GM19328 (cell line): ENCODE measurements around the gene AGK.
"Not testable (repeated sequence)": the region's sequence is repeated elsewhere in the genome, so short reads cannot be mapped to it uniquely, and the experiment has no call there.

ENCODE experiments used
- ATAC-seq: cut with Tn5 transposase; IDR thresholded peaks from one replicate; pipeline ENCODE4 v1.9.1; 2021; ENCODE audit warnings: mild to moderate bottlenecking, moderate library complexity; ENCODE audit not compliant: unreplicated experiment

The AGK gene

DNA sequence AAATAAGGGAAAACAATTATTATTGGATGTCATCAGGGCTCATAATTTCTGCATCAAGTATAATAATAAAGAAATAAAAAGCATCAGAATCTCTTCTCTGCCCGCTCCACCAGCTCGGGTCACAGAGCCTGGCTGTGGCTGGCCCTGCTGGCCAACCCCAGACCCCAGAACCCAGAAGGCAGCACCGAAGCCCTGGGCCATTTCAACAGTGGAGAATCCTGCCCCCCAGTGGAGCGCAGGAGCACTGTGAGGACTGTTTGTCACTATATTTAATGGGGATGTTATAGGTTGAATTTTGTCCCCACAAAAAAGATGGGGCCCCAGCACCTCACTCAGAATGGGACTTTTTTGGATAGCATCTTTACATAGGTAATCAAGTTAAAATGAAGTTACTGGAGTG is 123.5 kb downstream of the AGK start:
- no peak for ATAC-seq

DNA sequence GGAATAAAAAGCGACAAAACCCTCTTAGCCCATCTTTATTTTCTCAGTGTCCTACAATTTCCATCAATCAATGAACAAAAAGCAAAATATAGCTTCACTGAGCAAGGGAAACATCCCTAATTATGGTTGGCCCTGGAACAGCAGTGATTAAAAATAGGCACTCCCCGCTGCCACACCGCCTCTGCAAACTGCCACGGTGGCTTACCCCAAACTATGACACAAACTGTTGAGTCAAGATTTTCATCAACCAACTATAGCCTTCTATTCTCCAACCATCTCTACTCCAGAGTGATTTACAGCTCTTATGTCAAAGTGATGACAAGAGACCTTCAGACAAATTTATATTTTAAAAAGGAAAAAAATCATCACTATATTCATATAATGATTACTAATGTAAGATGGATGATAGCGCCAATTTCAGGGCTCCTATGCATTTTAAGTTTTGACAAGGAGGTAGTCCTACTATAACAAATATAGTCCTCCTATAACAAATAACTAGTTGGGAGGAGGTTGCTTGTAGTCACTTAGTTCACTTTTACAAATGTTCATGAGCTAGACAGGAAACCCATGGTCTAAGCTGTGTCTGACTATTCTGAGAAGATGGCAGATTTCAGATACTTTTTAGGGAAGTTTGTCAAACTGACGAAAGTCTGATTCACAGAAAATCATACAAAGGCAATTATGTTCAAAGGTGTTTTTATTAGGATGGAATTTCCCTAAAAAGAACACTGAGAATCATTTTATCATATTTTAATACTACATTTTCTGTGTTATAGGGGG is 124.4 kb downstream of the AGK start:
- no peak for ATAC-seq

DNA sequence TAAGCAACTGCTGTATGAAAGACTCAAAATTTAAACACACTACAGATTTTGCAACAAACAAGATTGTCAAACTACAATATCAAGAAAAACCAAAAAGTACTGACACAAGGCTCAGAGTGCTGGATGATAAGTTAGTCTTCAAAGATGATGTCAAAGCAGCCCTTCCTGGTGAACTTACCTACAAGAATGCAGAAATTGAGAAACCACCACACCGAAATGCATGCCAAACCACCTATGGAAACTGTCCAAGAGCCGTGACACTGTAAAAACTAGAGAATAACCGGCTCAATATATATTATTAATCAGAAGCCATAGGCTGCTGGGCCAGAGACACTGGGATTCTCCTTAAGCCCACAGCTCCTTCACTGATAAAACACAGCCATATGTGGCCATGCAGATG is 125.4 kb downstream of the AGK start:
- no peak for ATAC-seq

DNA sequence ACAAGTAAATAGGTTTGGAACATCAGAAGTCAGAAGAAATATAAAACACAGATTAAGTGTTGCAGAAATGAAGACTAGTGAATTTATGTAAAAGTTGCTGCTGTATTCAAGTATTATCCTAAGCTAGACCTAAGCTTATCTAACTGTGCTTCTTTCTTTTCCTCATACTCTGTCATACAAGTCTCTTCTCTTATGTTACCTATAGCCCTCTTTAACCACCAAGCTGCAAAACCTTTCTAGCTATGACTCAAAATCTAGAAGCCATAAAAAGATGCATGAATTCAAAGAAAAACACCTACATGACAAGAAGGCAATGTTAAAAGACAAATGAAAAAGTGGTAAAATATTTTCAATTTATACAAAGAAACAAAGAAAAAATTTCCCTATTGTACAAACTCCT is 127.8 kb downstream of the AGK start:
- ATAC-seq: no peak

DNA sequence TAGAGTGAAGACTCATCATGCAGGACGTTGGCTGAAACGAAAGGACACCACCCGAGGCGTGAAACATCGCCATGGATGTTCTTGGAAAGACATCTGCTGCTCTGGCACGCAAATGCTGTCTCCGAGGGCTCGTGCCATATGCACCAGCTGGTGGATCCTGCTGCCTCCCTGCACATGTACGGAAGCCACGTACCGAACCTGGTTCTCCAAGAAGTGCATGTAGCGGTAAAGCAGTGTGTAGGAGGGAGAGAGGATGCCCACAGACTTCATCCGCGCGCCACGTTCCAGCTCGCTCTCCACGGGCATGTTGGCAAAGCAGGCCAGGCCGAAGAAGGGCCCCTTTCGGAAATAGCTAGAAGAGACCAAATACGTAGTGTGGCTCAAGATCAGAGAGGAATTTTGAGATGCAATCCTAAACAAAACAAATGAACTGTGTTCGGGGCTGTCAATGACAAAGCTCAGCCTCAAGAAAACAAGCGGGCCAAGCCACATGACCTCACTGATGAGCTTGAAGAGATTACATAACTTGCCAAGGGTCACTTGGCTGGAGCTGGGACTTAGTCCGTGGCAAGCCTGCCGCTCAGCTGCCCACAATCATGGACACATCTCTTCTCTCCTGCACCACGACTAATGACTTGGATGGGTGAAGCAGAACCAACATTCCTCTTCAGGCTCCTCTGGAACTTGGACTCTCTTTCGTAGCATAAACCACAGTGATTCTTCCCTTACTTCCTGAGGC is 134.2 kb downstream of the AGK start:
- ATAC-seq: no peak

DNA sequence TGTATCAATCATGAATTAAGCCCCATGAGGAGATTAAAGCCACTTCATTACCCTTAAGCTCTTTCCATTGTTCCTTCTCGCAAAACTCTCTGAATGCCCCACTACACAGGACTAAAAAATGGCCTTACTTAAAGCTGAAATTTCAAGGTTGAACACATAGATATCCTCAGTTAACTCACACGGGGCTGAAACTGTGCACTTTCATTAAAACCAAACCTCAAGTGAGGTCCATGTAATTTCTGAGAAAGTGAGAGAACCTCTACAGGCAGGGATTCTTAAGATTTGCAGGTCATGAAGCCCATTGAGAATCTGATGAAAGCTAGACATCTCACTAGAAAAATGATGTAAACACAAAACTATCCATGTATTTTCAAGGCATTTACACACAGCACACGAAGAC is 134.9 kb downstream of the AGK start:
- no peak for ATAC-seq

DNA sequence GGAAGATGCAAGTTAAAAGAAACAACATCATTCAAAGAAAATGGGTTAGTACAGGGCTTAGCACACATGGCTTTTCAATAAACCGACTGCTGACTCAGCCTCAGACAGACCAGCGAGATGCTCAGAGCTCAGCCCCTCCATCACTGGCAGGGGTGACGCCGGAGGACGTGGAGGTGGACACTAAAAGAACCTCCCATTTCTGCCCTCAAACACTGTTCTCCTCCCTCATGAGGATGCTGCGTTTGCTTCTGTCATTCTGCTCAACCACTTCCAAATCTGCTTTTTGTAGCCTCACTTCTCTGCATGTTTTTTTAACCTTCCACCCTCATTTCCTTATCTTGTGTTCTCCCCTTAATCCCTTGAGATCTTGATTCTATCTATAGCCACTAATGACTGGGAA is 135.5 kb downstream of the AGK start:
- ATAC-seq: no peak

DNA sequence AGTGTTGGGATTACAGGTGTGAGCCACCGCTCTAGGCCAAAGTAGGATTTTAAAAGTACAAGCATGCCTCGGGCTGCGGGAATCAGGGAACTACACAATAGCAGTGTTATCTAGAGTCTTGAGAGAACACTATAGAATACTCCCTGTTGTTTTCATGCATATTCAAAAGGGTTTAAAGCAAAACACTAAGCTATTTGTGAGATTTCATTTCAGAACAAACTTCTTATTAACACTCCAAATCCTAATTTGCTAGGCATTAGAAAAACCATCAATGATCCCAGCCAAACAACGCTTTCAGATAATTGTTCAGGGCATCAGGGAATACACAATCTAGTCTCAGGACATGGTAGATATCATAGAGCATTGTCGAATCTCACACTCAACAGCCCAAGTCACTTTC is 136.8 kb downstream of the AGK start:
- no peak for ATAC-seq

DNA sequence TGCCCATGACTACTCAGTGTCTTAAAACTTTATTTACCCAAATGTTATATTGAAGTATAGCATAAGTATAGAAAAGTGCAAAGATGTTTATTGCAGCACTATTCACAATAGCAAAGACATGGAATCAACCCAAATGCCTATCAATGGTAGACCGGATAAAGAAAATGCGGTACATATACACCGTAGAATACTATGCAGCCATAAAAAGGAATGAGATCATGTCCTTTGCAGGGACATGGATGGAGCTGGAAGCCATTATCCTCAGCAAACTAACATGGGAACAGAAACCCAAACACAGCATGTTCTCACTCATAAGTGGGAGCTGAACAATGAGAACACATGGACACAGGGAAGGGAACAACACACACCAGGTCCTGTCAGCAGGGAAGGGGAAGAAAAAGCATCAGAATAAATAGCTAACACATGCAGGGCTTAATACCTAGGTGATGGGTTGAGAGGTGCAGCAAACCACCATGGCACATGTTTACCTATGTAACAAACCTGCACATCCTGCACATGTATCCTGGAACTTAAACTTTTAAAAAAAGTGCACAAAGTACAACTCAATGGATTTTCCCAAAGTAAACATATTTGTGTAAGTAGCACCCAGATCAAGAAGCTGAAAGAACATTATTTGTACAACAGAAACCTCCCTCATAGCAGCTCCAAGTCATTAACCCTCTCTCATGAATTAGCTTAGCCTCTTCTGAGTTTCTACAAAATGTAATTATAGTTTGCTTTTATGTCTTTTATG is 138.0 kb downstream of the AGK start:
- not testable (repeated sequence) for ATAC-seq

DNA sequence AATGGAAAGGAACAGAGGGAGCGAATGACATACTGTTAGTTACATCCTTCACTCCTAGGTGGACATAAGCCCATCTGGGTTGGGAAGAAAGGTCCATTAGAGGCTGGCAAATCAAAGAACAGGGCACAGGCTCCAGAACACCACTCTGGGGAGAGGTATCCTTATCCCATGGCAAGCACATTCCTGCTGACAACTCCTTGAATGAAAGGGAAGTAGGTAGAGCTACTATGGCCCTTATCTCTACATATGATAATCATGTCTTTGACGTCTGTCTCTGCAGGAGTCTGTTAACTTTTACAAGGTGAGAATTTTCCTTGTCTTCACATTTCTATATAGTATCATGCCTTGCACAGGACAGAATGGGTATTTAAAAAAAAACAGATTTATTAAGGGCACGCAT is 140.3 kb downstream of the AGK start:
- ATAC-seq: no peak

DNA sequence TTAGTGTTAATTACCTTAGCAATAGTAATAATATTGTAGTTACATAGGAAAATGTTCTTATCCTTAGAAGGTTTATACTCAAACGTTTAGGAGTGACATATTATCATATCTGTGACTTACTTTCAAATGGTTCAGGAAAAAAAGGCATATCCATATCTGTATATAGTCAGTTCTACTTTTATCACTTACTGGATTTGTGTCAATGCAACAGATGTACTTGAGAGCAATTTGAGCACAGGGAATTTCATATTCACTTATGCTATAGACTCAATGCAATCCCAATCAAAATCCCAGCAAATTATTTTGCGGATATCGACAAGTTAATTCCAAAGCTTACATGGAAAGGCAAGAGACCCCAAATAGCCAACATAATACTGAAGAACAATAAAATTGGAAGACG is 140.8 kb downstream of the AGK start:
- ATAC-seq: no peak

DNA sequence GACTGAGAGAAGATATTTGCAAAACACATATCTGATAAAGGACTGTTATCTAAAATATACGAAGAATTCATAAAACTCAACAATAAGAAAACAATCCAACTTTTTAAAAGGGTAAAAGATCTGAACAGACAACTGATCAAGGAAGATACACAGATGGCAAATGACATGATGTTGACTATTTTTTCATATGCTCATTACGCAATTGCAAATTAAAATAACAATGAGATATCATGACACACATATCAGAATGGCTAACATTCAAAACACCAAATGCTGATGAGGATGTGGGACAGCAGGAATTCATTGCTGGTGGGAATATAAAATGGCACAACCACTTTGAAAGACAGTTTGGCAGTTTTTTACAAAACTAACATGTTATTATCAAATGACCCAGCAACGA is 141.9 kb downstream of the AGK start:
- no peak for ATAC-seq

DNA sequence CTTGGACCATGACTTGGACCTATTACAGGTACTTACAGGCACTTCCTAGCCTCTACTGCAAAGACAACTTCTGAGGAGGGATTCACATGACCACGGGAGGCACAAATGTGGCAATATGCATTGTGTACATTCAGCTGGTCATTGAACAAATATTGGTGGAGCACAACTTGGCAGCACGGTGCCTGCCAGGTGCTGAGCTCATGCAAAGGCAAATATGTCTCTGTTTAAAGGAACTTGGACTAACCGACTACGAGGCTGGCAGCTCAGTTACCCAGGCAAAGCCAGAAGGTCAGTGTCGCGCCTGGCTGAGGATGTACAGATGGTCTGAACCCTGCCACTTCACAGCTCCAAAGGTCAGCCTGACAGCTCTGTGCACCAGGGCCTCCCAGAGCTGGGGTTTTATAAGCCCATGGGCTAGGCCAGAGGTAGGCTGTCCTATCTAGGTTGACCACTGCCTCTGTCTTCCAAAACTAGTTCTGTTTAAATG is 144.6 kb downstream of the AGK start:
- ATAC-seq: no peak

DNA sequence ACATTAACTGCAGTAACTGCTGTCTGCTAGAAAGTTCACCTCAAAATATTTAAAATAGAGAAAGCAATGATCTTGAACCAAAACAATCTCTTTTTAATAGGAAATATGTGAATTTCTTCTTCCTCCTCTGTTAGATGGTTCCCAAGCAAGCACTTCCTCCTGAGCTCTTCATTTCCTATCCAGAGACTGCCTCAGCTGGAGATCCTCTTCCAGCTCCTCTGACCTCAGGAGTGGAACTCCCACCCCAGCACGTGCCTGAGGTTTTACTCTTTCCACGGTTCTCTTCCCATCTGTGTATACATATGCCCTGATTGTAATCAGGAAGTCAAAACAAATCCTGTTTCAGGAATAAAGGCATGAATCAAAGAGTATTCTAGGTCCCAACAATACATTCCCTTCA is 145.1 kb downstream of the AGK start:
- ATAC-seq: no peak

DNA sequence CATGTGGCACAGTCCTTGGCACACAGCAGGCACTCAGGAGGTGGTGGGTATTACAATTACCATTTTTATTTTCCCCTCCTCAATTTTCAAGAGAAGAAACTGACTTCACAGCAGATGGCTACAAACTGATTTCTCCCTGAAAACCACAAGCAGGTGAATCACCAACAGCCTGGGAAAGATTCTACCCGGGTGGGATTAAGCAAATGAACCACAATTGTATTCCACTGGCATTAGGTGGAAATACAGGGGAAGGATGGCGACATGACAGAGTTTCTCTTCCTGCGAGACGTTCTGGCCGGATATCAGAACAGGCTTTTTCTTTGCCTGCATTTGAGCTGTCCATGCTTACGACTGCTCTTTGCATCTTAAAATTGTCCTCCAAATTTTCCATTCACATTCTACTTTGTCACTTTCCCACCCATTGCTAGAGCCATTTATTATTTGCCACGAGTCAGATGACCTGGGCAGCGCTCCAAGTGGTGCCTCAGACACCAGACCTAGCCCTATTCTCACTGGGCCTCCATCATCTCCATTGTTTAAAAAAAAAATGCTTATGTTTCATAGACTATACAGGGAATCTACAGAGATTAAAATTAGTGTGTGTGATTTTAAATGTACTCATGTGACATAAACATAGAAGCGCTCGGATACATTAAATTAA is 146.1 kb downstream of the AGK start:
- no peak for ATAC-seq

DNA sequence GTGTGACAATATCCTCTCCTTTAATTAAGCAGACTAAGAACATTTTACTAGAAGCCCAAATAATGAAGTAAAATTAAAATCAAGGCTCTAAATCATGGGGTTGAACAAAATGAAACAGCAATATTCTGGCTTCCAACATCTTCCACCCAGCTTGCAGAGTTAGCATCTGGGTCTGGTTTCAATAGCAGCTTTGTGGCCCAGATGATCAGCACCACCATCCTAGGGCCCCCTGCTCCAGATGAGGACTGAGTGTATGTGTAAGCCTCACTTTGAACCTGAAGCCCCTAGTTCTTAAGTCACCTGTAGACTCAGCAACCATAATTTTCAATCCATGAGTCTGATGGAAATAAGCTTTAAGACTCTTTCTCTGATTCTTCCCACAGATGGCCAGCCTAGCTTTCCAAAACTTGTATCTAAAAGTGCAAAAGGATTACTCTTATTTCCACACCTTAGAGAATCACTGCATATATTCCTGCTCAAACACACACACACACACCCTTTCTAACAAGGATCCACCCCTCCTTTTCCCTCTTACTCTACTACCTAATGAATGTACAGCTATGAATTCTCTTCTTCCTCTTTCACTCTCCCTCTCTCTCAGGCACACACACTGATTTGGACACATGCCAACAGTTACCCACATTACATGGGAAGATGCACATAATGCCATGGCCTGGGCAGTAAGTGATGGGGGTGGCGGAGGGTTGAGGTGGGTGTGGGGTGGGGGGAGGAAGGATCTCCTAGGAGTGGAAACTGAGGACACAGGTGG is 147.2 kb downstream of the AGK start:
- ATAC-seq: no peak

DNA sequence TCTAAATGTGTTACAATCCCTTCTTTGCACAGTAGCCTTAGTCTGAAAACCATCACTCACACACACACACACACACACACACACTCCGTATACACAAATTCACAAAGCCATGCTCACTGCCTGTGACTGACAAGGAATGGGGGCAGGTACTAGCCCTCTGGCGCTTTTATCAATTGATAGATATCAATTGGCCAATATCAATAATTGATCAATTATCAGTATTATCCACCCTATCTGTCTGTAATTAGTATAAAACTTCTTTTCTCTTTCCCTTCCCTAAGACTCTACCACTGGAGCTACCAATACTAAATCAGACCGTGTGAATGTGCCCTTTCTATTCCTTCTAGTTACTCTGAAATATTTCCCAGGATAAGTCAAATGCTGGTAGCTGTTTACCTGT is 148.7 kb downstream of the AGK start:
- ATAC-seq: no peak

DNA sequence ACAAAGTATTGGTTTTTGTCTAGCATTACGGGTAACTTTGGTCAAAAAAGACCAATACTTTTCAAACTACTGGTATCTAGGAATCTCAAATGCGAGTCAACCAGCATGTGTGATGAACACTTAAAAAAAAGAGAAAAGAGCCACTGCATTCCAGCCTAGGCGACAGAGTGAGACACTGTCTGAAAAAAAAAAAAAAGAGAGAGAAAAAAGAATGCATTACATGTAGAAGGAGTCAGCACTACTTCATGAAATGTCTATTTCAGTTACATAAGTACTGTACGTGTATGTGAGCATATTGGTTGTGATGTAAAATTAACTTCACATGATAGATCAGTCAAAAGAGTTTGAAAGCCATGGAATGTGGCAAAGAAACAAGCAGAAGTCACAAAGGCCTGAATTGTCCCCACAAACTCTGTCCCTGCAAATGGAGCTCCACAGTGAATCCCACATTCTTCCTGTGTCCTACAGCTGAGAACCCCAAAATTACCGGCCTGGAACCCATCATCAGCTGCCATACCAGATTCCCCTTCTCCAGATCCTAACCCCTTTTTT is 149.2 kb downstream of the AGK start:
- ATAC-seq: no peak

DNA sequence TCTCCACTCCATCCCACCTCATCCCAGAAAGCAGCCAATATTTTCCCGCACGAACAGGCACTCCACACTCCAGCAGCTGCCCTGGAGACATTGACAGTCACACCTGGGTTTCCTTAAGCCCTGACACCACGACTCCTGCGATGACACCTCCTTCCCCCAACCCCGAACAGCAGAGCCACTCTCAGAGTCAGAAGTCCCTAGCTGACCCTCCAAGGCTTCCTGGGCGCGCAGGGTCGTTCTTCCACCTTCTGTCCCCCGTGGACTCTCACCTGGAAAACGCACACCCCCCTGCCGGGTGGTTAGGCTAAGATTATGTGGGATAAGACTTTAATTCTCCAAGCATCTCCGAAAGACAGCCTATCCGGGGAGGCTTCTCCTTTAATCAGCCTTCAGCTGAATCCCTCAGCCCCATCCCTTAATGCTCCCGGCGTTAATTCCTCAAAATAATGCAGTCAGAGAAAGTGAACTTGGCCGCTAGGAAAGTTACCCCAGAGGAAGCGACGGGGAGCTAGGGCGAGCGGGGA is 149.7 kb downstream of the AGK start:
- no peak for ATAC-seq

DNA sequence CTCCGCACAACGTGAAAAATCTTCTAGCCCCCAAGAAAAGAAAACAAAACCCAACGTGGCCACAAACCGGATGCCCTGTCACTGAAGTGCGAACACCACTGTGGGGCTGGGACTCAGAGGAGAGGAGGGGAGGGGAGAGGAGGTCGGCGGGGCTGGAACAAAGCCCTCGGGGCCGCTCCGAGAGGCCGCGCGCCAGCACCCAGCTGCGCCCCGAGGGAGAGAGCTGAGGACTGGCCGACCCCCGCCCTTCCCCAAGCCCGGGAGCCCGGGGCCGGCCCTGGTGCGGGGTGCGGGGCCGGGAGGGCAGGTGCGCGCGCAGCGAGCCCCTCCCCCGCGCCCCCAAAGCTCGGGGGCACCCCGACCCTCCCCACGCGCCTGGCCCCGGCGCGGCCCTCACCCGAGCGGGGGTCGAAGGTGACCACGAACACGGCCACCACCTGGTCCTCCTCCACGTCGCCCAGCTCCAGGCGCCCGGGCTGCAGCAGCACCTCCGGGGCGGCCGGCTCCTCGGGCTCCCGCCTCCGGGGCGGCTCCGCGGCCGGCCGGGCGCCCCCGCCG is 150.4 kb downstream of the AGK start:
- ATAC-seq: peak; percentile 75
